DMS79 (cell line): ENCODE measurements around the gene KDM5A.

Experiments used
- DNase-seq: peaks from one replicate; lab custom pipeline; 2025; lab: John Stamatoyannopoulos, UW

Gene KDM5A

DNA sequence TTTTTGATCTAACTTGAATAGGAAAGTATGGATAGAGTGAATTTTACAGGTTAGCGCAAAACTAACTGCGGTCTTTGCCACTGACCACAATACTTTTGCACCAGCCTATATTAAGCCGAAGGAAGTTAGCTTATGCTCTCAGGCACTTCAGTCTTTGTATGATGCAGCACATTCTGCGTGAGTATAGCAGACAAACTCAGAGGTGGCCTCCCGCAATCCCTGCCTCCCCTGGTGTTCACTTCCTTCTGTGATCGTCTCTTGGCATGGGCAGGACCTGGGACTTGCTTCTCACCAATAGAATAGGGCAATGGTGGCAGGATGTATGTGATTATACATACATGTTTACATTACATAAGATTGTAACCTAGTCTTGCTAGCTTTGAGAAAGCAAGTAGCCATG lies 116.2 kb downstream of the KDM5A start:
- no peak for DNase-seq

DNA sequence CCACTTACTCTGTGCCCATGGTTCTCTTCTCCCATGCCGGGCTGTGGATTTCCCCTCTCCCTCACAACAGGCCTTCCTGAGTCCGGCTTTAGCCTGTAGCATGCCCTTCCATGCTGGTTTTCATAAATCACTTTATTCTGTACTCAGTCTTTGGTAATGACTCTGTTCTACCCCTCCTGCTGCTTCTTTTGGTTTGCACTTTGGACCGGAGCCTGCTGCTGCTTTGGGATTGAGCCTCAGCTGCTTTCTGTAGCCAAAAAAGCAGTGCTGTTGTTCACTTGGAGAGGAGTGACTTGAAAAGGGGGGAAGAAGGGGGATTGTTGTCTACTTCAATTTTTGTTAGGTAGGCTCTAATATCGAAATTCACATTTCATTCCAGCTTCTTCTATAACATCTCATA lies 118.0 kb downstream of the KDM5A start:
- DNase-seq: no peak

- DNase-seq: no peak
Measured at GRCh38 chr12:269191-269590, 119.9 kb downstream of the KDM5A start.

DNA sequence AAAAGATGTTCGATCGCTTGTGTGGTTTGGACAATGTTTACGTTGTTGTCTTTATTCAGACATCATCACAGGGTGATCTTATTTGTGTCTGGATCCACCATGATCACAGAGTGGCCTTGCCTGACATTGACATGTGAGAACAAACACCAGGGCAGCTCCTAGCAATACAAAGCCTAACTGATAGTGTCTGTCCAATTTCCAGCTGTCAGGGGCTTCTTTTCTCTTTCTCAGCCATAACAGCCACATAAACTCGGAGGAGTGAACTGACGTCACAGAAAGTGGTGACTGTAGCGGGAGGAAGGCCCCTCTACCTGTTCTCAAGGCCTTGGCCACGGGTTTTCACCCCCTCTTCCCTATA lies 120.7 kb downstream of the KDM5A start:
- no peak for DNase-seq

DNA sequence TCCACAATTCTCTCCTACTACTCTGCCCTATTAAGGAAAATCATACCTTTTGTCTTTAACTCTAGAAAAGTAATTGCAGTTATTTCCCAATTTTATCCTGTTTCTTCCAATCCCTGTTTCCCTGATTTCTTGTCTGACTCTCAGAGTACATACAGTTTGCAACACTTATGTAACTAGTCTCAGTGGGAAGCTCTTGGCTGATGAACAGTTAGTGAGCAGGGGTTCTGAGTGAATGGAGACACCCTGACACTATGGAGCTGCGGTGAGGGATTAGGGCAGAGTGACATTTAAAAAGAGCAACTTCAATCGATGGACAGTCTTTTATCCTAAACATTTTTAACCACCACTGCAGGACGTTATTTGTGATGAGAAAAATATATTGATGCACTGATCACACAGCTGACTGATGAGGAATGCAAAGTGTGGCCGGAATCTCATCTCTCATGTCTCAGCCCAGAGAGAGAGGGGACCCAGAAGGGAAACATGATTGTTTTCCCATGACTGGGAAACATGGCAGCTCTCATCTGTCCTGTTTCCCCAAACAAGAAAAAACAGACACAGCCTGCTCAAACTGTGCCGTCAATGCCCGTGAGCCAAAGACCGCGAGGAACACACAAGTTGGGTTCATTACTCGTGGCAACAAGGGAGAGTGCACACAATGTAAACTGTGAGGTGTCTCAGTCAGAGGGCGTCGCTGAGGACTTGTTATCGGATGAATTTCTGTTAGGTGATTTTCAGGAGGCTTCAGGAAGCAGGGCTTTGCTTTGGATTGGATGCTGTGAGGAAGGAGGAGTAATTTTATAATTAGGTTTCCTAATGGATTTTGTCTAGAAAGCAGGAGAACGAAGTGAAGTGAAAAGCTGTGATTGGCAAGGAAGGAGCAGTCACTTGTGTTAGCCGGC lies 121.3 kb downstream of the KDM5A start:
- DNase-seq: no peak

DNA sequence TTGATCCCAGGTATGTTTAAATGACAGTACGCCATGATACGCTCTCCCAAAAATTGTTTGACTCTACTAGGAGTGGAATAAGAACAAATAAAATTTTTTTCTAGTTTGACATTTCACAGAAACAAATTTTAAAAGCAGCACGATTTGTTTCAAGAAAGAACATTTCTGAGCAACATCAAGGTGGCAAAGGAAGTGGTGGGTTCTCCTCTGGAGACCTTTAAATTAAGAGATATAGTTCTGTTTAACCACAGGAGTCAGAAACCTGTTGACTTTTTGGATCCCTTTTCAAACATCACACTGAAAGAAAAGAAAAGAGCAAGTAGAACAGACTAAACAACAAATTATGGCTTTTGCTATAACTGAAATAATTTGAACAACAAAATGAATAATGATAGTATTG lies 124.0 kb downstream of the KDM5A start:
- DNase-seq: no peak

DNA sequence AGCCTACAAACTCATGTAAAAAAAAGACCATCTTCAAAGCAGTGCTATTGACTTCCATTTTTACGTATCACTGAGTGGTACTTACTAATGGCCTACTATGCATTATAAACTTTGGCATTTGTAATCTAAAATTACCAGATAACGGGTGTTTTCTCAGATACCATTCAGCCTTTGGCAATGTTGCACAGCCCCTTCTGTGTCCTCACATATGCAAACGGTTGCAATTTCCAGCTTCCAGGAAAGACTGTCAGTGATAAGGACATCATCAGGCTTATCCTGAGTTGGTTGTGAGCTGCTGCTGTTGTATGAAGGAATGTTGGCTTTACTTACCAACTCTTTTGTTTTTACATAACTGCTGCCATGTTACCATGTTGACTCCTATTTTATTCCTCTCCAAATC lies 124.9 kb downstream of the KDM5A start:
- DNase-seq: no peak

DNA sequence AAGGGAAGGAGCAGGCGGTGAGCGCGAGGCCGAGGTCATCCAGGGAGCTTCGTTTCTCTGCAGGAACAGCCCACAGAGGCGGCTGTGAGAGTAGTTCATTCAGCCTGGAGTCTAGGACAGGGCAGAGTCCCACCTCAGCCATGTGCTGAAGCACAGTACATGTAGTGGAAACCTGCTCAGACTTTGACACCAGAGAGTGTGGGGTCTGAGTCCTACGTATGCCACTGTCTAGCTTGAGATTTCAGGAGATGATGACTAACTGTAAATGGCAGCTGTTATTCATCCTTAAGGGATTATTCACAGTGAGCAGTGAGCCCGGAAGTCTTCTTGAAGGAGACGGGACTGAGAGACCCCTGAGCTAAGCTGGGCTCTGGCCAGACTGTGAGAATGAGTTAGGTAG lies 125.5 kb downstream of the KDM5A start:
- DNase-seq: no peak

DNA sequence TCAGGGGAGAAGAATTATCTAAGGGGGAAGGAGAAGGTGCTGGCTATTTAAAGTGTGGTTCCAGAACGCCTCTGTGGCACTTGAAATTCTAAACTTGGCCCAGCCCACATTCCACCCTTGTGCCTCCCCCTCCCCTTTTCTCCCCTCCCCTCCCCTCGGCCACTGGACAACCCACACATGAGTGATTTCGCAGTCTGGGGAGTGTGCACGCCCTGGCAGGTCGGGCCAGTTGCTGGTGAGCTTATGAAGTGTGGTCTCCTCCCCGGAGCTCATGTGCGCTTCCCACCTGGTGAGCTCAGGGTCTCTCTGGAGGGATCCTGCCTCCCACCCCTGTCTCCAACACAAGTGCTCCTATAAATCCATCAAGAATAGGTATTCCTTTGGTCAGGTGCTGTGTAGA lies 126.3 kb downstream of the KDM5A start, which contains the start of gene SLC6A13:
Gene SLC6A13, minus strand, starts transcription at position 20 of the 400 bp plus-strand sequence. CDS start 2,784 bp downstream, outside the sequence.
- no peak for DNase-seq

- no peak for DNase-seq
Measured at GRCh38 chr12:262113-262512, 127.0 kb downstream of the KDM5A start.

DNA sequence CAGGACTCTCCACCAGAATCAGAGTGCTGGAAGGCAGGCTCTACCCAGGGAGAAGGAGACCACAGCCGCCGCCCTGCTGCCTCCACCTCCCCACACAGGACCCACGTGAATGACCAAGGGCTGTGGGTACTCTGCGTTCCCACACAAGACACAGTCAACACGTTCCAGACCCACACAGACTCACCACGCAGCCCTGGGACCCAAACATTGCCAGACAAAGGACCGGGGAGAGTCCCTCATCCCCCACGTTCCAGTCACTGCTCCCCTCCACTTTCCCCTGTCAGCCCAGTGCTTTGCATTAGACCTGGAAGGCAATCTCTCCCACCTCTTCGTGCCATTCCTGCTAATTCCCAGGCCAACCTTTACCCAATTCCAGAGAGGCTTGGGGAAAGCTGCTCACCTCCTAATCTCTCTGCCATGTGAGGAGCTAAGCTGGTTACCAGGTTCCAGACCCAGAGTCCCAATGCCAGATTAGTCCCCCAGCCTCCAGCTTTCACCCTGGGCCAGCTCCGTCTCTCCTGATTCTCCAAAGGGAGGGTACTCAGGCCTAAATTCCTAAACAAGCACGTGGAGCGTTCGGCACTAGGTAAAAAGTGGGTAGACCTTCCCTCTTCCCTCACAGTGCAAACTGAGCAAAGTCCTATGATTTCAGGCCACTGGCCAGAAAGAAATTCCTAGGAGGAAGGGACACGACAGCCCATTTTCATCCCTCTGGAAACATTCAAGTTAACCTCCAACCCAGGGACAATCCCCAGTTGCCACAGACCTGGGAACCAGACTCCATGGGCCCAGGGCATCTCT lies 131.4 kb downstream of the KDM5A start:
- DNase-seq: no peak

DNA sequence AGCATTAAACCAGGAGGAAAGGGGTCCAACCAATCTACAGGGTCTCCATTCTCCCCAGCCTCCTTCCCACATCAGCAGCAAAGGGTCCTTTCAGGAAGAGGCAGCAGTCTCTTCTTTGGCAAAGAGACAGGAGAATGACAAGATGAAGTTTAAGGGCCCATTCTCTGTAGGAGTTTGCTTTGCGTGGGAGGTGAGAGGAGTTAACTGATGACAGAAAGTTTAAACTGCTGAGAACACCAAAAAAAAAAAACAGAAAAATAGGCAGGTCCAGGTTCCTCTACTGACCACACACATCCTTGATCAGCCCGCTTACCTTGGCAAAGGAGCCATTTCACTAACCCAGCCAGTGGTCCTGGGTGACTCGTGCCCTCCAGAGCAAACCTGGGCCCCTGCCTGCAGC lies 132.2 kb downstream of the KDM5A start:
- DNase-seq: no peak

DNA sequence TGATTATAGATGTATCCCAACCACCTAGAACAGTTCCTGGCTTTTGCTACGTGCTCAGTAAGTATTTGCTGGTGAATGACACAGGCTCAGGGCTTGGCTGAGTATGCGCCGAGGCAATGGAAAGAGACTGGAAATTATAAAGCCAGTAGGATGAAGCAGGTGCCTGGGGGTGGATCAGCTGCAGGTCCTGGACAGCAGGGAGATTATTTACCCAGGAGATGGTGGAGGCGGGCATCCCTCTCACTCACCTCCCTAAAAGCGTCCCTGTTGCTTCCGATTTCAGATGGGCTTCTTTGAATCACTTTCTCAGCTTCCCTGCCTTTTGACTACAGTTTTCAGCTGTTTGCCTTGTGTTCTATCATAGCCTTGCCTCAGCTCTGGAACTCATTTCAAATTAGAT lies 132.9 kb downstream of the KDM5A start:
- no peak for DNase-seq

DNA sequence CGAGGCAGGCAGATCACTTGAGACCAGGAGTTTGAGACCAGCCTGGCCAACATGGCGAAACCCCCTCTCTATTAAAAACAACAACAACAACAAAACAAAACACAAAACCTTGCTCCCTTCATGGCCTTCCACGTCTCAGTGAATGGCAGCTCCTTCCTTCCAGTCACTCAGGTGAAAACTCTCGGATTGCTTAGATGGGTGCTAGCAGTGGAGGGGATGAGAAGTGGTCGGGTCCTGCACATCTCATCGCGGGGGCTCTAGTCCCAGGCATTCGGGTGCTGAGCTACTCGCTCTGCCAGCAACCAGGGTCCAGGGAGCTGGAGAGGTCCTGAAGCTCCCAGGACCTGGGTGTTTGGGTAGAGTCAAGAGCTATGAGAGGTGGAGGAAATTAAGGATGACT lies 134.2 kb downstream of the KDM5A start:
- no peak for DNase-seq

- no peak for DNase-seq
Measured at GRCh38 chr12:254039-254438, 135.1 kb downstream of the KDM5A start.

DNA sequence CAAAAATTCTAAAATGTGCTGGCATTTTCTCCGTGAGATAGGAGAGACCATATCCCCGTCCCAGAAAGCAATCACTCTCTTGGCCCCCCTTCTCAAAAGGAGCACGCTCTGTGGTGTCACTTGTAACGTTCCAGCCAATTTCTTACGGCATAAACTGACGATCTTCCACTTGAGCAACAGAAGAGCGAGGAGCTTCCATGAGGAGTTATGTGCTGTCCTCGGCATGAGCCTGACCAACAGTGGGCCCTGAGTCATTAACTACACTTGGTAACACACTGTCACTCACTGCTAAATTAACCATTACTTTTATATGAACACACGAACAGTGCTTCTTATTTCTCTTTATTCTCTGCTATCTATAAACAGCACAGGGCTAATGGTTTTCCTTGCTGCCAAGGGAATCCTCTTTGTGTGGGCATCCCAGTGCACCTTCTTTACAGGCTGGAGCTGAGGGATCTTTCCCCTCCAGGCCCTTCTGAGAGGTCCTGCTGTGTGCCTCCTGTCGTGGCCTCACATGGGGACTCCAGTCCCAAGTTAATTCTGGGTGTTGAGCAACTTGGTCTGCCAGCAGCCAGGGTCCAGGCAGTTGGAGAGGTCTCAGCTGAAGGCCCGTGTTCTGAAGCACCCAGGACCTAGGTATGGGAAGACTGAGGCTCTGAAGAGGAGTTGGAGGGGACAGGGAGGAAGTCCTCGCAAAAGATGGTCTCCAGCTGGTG lies 135.8 kb downstream of the KDM5A start:
- DNase-seq: peak; percentile 23

GRCh38 chr12:252636-253035 lies 136.5 kb downstream of the KDM5A start:
- no peak for DNase-seq

GRCh38 chr12:247271-247670 lies 141.8 kb downstream of the KDM5A start:
- DNase-seq: no peak

DNA sequence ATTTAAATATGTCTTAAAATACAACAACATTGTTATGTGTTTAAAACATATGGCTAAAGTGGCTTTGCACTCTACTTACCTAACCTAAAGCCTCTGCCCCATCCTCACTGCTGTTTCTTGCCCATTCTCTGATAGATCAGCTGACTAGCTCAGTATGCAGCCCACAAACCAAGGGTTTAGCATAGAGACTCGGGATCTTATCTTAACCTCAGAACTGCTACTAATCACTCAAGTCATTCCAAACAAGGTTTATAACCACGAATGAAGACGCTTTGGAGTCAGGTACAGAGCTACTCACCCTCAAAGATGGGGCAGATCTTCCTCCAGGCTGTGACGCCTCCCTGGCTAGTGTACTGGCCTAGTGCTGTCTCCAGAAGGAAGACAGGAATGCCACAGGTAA lies 145.7 kb downstream of the KDM5A start:
- DNase-seq: no peak

DNA sequence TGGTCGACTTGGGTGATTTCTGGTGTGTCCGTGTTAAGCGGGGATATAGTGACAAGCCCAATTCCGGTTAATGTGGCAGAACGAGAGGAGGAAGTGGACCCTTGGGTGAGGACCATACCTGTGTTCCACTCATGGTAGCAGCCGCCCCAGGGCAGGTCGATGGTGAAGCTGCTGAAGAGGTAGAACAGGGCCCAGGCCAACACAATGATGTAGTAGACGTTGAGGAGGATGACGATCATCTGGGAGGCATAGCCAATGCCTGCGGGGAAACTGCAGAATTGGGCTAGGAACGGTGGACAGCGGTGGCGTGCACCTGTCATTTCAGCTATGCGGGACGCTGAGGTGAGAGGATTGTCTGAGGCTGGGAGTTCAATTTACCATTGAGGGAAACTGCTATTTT lies 146.6 kb downstream of the KDM5A start:
- DNase-seq: no peak

- no peak for DNase-seq
Measured at GRCh38 chr12:241266-241665, 147.9 kb downstream of the KDM5A start.

GRCh38 chr12:240566-240965 lies 148.6 kb downstream of the KDM5A start:
- DNase-seq: no peak
